ENCODE measurements around the gene MYLIP.

Gene MYLIP

GRCh38 chr6:16187176-16187575, 58.3 kb downstream of the MYLIP start:
- Mint-ChIP-seq H3K27me3 (peaks cover 9% of the 10 kb centered on the region), H3K27ac (ENCODE audit: low read depth) (no peak overlapping the region), H3K36me3 (ENCODE audit: insufficient read depth) (no peaks in the 10 kb centered on the region), H3K4me1 (peaks cover 7% of the 10 kb centered on the region), H3K4me3 (no peak overlapping the region), H3K9me3 (no peaks in the 10 kb centered on the region)
- ATAC-seq (replicated peaks; ENCODE audit: extremely low read depth, poor library complexity, severe bottlenecking): no peak
- DNase-seq (ENCODE audit: low spot score in 2 of 2): no peak

GRCh38 chr6:16190214-16190613, 61.3 kb downstream of the MYLIP start:
- DNase-seq (ENCODE audit: low spot score in 2 of 2): no peak
- H3K4me1 Mint-ChIP-seq: no peaks in the 10 kb centered on the region
- H3K4me3 Mint-ChIP-seq: no peak overlapping the region

DNA sequence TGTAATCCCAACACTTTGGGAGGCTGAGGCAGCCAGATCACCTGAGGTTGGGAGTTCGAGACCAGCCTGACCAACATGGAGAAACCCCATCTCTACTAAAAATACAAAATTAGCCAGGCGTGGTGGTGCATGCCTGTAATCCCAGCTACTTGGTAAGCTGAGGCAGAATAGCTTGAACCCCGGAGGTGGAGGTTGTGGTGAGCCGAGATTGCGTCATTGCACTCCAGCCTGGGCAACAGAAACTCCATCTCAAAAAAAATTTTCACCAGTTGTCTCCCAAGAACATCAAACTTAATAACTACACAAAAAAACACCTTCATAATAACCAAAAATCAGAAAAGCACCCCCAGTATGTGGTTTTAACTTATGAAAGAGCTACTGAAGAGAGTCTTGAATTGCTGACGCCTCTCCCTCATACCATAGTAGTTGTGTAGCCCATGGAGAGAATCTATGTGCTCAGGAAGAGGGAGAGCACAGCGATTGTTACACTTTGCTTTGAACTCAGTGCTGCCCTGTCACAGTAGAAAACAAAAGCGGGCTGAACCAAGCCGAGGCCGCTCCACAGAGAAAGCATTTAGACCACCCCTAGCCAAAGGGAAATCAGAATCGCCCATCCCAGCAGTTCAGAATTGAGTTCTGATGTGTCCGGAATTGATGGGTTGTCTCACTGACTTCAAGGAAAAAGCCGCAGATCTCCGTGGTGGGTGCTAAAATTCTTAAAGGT, 67.5 kb downstream of the MYLIP start:
- Mint-ChIP-seq H3K36me3 (ENCODE audit: insufficient read depth) (peaks cover 2% of the 10 kb centered on the region), H3K4me1 (no peaks in the 10 kb centered on the region), H3K9me3 (no peaks in the 10 kb centered on the region), H3K27ac (ENCODE audit: low read depth) (no peak overlapping the region), H3K27me3 (peaks cover 56% of the 10 kb centered on the region), H3K4me3 (no peak overlapping the region)
- ATAC-seq (replicated peaks; ENCODE audit: extremely low read depth, poor library complexity, severe bottlenecking): no peak
- no peak for DNase-seq (ENCODE audit: low spot score in 2 of 2)

More at GRCh38 chr6:16190214-16190613, 61.3 kb downstream of the MYLIP start:
- Mint-ChIP-seq H3K27me3 (peaks cover 37% of the 10 kb centered on the region), H3K36me3 (ENCODE audit: insufficient read depth) (no peaks in the 10 kb centered on the region), H3K9me3 (no peaks in the 10 kb centered on the region), H3K27ac (ENCODE audit: low read depth) (no peak overlapping the region)
- ATAC-seq (replicated peaks; ENCODE audit: extremely low read depth, poor library complexity, severe bottlenecking): no peak

DNA sequence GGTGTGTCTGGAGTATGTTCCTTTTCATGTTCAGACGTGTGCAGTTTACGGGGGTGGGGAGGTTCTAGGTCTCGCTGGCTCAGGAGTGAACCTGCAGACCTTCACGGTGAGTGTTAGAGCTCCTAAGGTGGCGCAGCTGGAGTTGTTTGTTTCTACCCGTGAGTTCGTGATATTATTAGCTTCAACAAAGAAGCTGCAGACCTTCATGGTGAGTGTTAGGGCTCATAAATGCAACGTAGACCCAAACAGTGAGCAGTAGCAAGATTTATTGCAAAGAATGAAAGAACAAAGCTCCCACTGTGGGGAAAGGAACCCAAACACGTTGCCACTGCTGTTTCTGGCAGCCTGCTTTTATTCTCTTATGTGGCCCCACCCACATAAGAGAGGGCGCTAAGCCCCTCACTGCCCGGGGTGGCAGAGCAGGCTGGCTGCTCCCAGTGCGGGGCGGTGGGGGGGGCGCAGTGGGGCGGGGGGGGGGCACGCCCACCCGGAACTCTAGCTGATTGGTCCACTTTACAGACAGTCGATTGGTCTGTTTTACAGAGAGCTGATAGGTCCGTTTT, 68.2 kb downstream of the MYLIP start:
- no peak for DNase-seq (ENCODE audit: low spot score in 2 of 2)
- Mint-ChIP-seq H3K36me3 (ENCODE audit: insufficient read depth) (peaks cover 2% of the 10 kb centered on the region), H3K4me3 (no peak overlapping the region), H3K27ac (ENCODE audit: low read depth) (no peak overlapping the region), H3K9me3 (no peaks in the 10 kb centered on the region), H3K4me1 (no peaks in the 10 kb centered on the region), H3K27me3 (peaks cover 56% of the 10 kb centered on the region)
- no peak for ATAC-seq (replicated peaks; ENCODE audit: extremely low read depth, poor library complexity, severe bottlenecking)

All from central memory CD8-positive, alpha-beta T cell (primary cell).